GM21825 (cell line): ENCODE measurements around the gene SERPINB13.
"Not testable (repeated sequence)": the region's sequence is repeated elsewhere in the genome, so short reads cannot be mapped to it uniquely, and the experiment has no call there.

Experiments used
- ATAC-seq: cut with Tn5 transposase; IDR thresholded peaks from one replicate; pipeline ENCODE4 v1.9.1; 2021; ENCODE audit warnings: mild to moderate bottlenecking, moderate library complexity; ENCODE audit not compliant: unreplicated experiment

The SERPINB13 gene

DNA sequence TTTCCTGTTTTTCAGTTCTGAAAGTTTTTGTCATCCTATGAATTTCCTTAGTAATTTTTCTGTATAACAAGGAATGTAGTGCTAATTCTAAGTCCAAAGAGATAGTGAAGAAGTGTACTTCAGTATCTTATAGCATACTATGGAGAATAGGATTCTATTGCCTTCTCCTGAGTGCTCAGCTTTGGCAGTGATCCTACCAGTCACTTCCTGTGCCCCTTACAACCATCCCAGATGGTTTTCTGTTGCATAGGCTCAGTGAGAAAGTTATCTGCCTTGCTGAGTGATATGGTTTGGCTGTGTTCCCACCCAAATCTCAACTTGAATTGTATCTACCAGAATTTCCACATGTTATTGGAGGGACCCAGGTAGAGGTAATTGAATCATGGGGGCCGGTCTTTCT is 57.6 kb downstream of the SERPINB13 start:
- not testable (repeated sequence) for ATAC-seq

DNA sequence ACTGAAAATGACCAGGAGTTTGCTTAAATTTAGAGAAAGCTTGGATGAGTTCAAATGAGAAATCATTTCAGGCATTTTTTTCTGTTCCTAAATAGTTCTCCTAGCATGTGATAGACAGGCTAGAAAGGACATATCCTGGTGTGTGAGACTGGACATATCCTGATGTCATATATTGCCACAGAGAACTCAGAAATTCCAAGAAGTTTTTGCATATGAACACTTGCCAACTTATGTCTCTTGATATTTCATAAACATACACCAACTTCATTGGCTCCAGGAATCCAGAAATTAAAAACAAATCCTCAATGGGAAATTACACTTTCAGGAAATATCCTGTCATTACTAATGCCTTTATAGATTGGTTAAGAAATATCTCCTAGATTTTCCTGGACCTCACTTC is 59.8 kb downstream of the SERPINB13 start:
- ATAC-seq, result no peak

DNA sequence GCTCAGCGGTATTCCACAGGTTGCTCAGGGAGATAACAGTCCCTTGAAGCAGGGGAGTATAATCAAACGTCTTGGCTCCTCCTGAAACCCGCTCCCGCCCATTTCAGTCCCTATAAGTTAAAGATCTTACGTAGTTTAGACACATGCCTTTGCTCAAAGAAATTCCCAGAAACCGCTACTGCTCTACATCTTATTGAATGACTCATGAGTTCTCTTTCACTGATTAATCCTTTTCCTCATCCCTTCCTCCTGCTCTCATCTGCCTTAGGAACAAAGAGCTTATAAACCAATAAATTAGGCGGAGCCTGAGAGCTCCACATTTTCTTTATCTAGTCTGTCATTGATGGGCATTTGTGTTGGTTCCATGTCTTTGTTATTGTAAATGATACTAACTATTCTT is 61.1 kb downstream of the SERPINB13 start:
- no peak for ATAC-seq
